Astrocyte of the spinal cord (primary cell): ENCODE measurements around the gene RPS6KA3.

Source experiments
- DNase-seq: peaks from one replicate; pipeline ENCODE4 v3.0.0; 2011; ENCODE audit warnings: low read depth, low spot score
- H3K4me3 ChIP-seq: 2 replicates; pipeline ENCODE4 v1.5.1; 2011; ENCODE audit warnings: low read depth, mild to moderate bottlenecking, low read length, moderate library complexity
- CTCF ChIP-seq: IDR thresholded peaks from 2 replicates; pipeline ENCODE4 v1.5.1; 2012; ENCODE audit warnings: low read depth, mild to moderate bottlenecking, low read length, inconsistent platforms
- in situ Hi-C: cut with HindIII; loops from 2 replicates; pipeline ENCODE4 v1.10.0; 2017; ENCODE audit warnings: low sequenced_read_pairs

The RPS6KA3 gene

GRCh38 chrX:20240201-20240600 is 26.5 kb downstream of the RPS6KA3 start:
- DNase-seq: no peak

GRCh38 chrX:20237864-20238263 is 28.8 kb downstream of the RPS6KA3 start:
- H3K4me3 ChIP-seq: no peak overlapping the region
- no peak for DNase-seq
- in situ Hi-C loops: no loop called here
- no peak for TF ChIP-seq CTCF

More at GRCh38 chrX:20240201-20240600, 26.5 kb downstream of the RPS6KA3 start:
- H3K4me3 ChIP-seq: no peak overlapping the region
- in situ Hi-C loops: no loop called here
- TF ChIP-seq CTCF: no peak

- no peak for DNase-seq
- in situ Hi-C loops: no loop called here
- H3K4me3 ChIP-seq: no peak overlapping the region
- no peak for TF ChIP-seq CTCF
These were observed 31.0 kb downstream of the RPS6KA3 start for GRCh38 chrX:20235755-20236154.

- no peak overlapping the region for H3K4me3 ChIP-seq
- TF ChIP-seq CTCF: no peak
- DNase-seq: no peak
- in situ Hi-C loops: no loop called here
These were observed 33.4 kb downstream of the RPS6KA3 start for GRCh38 chrX:20233336-20233735.

- H3K4me3 ChIP-seq: no peak overlapping the region
- no peak for DNase-seq
- TF ChIP-seq CTCF: no peak
- in situ Hi-C loops: no loop called here
These were observed 35.1 kb downstream of the RPS6KA3 start for GRCh38 chrX:20231598-20231997.

GRCh38 chrX:20230406-20230805 is 36.3 kb downstream of the RPS6KA3 start:
- in situ Hi-C loops: no loop called here
- no peak for DNase-seq
- TF ChIP-seq CTCF: no peak
- no peak overlapping the region for H3K4me3 ChIP-seq

GRCh38 chrX:20229155-20229554 is 37.6 kb downstream of the RPS6KA3 start:
- H3K4me3 ChIP-seq: no peak overlapping the region
- no peak for TF ChIP-seq CTCF
- DNase-seq: no peak
- in situ Hi-C loops: no loop called here
